ENCODE results near the gene EXOC4. TPM values are rescaled to one million over a fixed set of nuclear protein-coding genes. Genes with fewer than 3 reads are reported as not detected.
"Not testable (repeated sequence)": the region's sequence is repeated elsewhere in the genome, so short reads cannot be mapped to it uniquely, and the experiment has no call there.

Gene EXOC4
- polyA plus RNA-seq, 3 donors: 68.1 to 75.1 (median 70.9) TPM

DNA sequence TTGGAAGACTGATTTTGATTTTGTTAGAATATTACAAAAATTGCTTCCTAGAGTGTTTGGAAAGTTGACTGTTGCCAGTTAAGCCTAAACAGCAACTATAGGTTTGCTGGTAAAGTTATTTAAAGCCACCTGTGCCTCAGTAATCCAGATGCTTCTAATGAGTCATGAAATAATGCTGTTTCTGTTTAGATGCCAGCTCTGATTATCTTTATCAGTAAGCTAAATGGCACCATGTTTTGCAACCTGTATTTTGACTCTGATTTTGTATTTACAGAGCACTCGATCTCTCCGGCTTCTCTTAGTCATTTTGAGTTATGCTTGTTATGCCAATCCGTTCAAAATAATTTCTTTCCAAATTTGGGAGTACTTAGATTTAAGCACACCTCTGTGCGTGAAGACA, 366.1 kb downstream of the EXOC4 start:
- DNase-seq (ENCODE audit: extremely low read depth in 1 of 11, low read depth in 9 of 11, low spot score in 4 of 11): no peak

DNA sequence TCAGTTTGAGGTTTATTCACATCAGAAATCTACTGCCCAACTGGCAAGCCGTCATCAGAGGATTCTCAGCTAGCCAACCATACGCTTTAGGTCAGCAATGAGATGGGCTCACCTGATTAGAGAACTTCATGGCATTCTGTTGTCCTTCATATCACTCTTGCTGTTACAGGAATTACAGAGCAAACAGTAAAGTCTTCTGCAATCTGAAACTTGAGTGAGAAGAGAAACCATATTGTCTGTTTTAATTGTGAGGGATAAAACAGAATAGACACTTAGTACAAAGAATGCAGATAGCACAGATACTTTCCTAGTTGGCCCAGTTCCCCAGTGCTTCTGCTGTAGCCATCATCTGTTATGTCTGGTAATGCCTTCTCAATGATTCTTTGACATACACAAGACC, 366.6 kb downstream of the EXOC4 start:
- no peak for DNase-seq (ENCODE audit: extremely low read depth in 1 of 11, low read depth in 9 of 11, low spot score in 4 of 11)

GRCh38 chr7:133623721-133624120, 370.8 kb downstream of the EXOC4 start:
- DNase-seq (ENCODE audit: extremely low read depth in 1 of 11, low read depth in 9 of 11, low spot score in 4 of 11): peak in 1 of 11 donors; percentile 8

DNA sequence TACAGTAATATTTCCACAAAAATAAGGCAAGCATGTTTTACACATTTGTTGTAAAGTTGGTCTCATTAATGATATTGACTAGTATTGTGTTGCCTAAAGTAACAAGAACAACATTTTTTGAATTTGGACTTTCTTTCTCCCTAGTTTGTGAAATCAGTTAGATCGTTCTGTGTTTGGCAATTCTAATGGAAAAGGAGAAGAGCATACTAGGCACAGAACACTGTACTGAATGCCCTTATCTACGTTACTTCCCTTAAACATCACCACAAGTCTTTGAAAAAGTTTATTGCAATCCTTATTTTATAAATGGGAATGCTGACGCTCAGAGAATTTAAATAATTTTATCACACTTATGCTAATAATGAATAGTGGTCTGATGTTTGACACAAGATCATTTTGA, 372.2 kb downstream of the EXOC4 start:
- no peak for DNase-seq (ENCODE audit: extremely low read depth in 1 of 11, low read depth in 9 of 11, low spot score in 4 of 11)

GRCh38 chr7:133629701-133630100, 376.8 kb downstream of the EXOC4 start:
- DNase-seq (ENCODE audit: extremely low read depth in 1 of 11, low read depth in 9 of 11, low spot score in 4 of 11): no peak

- no peak for DNase-seq (ENCODE audit: extremely low read depth in 1 of 11, low read depth in 9 of 11, low spot score in 4 of 11)
Observed at GRCh38 chr7:133633055-133633454, 380.2 kb downstream of the EXOC4 start.

GRCh38 chr7:133635541-133635940, 382.7 kb downstream of the EXOC4 start:
- no peak for DNase-seq (ENCODE audit: extremely low read depth in 1 of 11, low read depth in 9 of 11, low spot score in 4 of 11)

GRCh38 chr7:133638857-133639256, 386.0 kb downstream of the EXOC4 start:
- DNase-seq (ENCODE audit: extremely low read depth in 1 of 11, low read depth in 9 of 11, low spot score in 4 of 11): no peak

DNA sequence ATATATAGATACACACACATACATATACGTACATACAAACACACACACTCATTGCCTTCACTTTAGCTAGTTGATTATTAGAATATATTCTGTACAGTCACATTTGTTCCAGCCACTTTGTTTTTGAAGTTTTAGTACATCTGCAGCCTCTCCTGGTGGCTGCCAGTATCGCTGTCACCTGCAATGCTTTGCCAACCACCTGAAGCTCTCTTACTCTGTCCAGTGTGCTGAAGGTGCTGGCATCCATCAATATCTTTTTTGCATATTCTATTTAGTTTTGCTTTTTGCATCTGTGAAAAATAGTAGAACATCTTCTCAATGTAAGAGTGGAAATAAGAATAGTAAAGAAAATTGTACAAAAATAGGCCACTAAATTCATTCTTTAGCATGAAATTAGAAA, 388.6 kb downstream of the EXOC4 start:
- no peak for DNase-seq (ENCODE audit: extremely low read depth in 1 of 11, low read depth in 9 of 11, low spot score in 4 of 11)

GRCh38 chr7:133642907-133643306, 390.0 kb downstream of the EXOC4 start:
- no peak for DNase-seq (ENCODE audit: extremely low read depth in 1 of 11, low read depth in 9 of 11, low spot score in 4 of 11)

DNA sequence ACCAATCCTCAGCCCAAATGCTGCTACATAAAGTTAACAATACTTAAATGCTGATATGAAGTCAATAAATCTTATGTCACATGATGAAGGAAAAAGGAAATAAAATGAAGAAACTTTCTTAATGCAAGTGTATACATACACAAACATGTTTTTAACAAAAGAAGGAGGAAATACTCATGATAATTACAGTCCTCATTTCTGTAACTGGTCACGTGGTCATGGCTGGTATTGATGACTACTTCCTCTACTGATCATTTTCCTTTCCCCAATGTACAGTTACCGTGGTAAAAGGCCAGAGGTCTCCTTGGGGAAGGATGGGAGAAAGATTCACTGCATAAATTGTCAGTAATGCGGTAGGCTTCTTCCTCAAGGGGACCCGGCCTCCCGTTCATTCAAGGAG, 390.8 kb downstream of the EXOC4 start:
- not testable (repeated sequence) for DNase-seq (ENCODE audit: extremely low read depth in 1 of 11, low read depth in 9 of 11, low spot score in 4 of 11)

- no peak for DNase-seq (ENCODE audit: extremely low read depth in 1 of 11, low read depth in 9 of 11, low spot score in 4 of 11)
Observed at GRCh38 chr7:133645884-133646391, 393.1 kb downstream of the EXOC4 start.

- DNase-seq (ENCODE audit: extremely low read depth in 1 of 11, low read depth in 9 of 11, low spot score in 4 of 11): no peak
Observed at GRCh38 chr7:133646472-133647315, 393.8 kb downstream of the EXOC4 start.

- DNase-seq (ENCODE audit: extremely low read depth in 1 of 11, low read depth in 9 of 11, low spot score in 4 of 11): no peak
Observed at GRCh38 chr7:133649593-133649992, 396.7 kb downstream of the EXOC4 start.

- DNase-seq (ENCODE audit: extremely low read depth in 1 of 11, low read depth in 9 of 11, low spot score in 4 of 11): no peak
Observed at GRCh38 chr7:133650069-133650468, 397.2 kb downstream of the EXOC4 start.

GRCh38 chr7:133650487-133651300, 397.8 kb downstream of the EXOC4 start:
- no peak for DNase-seq (ENCODE audit: extremely low read depth in 1 of 11, low read depth in 9 of 11, low spot score in 4 of 11)

GRCh38 chr7:133652547-133652946, 399.7 kb downstream of the EXOC4 start:
- DNase-seq (ENCODE audit: extremely low read depth in 1 of 11, low read depth in 9 of 11, low spot score in 4 of 11): no peak

- no peak for DNase-seq (ENCODE audit: extremely low read depth in 1 of 11, low read depth in 9 of 11, low spot score in 4 of 11)
Observed at GRCh38 chr7:133654547-133654946, 401.7 kb downstream of the EXOC4 start.

GRCh38 chr7:133662276-133662675, 409.4 kb downstream of the EXOC4 start:
- DNase-seq (ENCODE audit: extremely low read depth in 1 of 11, low read depth in 9 of 11, low spot score in 4 of 11): no peak

GRCh38 chr7:133662830-133663229, 410.0 kb downstream of the EXOC4 start:
- no peak for DNase-seq (ENCODE audit: extremely low read depth in 1 of 11, low read depth in 9 of 11, low spot score in 4 of 11)

All from renal cortex interstitium (tissue), 11 donors.